Stimulated activated naive CD4-positive, alpha-beta T cell treated with Interleukin-2 at 50 U/mL for 16 hours (primary cell): ENCODE measurements around the gene SLC7A11.

Source experiments
- DNase-seq: peaks from one replicate; lab custom pipeline; 2025; lab: John Stamatoyannopoulos, UW

The SLC7A11 gene

GRCh38 chr4:138209094-138209493 lies 33.1 kb downstream of the SLC7A11 start:
- DNase-seq: no peak

GRCh38 chr4:138205531-138206233 lies 36.5 kb downstream of the SLC7A11 start:
- DNase-seq: no peak

- DNase-seq: no peak
Measured at GRCh38 chr4:138204507-138204906, 37.6 kb downstream of the SLC7A11 start.

GRCh38 chr4:138202686-138203085 lies 39.5 kb downstream of the SLC7A11 start:
- no peak for DNase-seq

- no peak for DNase-seq
Measured at GRCh38 chr4:138200236-138200590, 41.9 kb downstream of the SLC7A11 start.

- DNase-seq: no peak
Measured at GRCh38 chr4:138199568-138200235, 42.4 kb downstream of the SLC7A11 start.

- DNase-seq: no peak
Measured at GRCh38 chr4:138196153-138196552, 46.0 kb downstream of the SLC7A11 start.

- no peak for DNase-seq
Measured at GRCh38 chr4:138193963-138194362, 48.2 kb downstream of the SLC7A11 start.

- DNase-seq: no peak
Measured at GRCh38 chr4:138192113-138192512, 50.0 kb downstream of the SLC7A11 start.

GRCh38 chr4:138190452-138190858 lies 51.7 kb downstream of the SLC7A11 start:
- DNase-seq: no peak

- no peak for DNase-seq
Measured at GRCh38 chr4:138189206-138189605, 52.9 kb downstream of the SLC7A11 start.

- DNase-seq: no peak
Measured at GRCh38 chr4:138188406-138189084, 53.6 kb downstream of the SLC7A11 start.

- no peak for DNase-seq
Measured at GRCh38 chr4:138185859-138186645, 56.1 kb downstream of the SLC7A11 start.

- DNase-seq: no peak
Measured at GRCh38 chr4:138184886-138185285, 57.3 kb downstream of the SLC7A11 start.

- no peak for DNase-seq
Measured at GRCh38 chr4:138182838-138183426, 59.2 kb downstream of the SLC7A11 start.

GRCh38 chr4:138181287-138181686 lies 60.9 kb downstream of the SLC7A11 start:
- no peak for DNase-seq

GRCh38 chr4:138178566-138178965 lies 63.6 kb downstream of the SLC7A11 start:
- DNase-seq: no peak

- DNase-seq: no peak
Measured at GRCh38 chr4:138177278-138177968, 64.7 kb downstream of the SLC7A11 start.

GRCh38 chr4:138174981-138175794 lies 67.0 kb downstream of the SLC7A11 start:
- no peak for DNase-seq

- no peak for DNase-seq
Measured at GRCh38 chr4:138164208-138164607, 77.9 kb downstream of the SLC7A11 start.

GRCh38 chr4:138163171-138163570 lies 79.0 kb downstream of the SLC7A11 start:
- no peak for DNase-seq
